GM21723 (cell line): ENCODE data around the gene TCTN3.
"Not testable (repeated sequence)": the region's sequence is repeated elsewhere in the genome, so short reads cannot be mapped to it uniquely, and the experiment has no call there.

ENCODE experiments used
- ATAC-seq: cut with Tn5 transposase; IDR thresholded peaks from one replicate; pipeline ENCODE4 v1.9.1; 2021; ENCODE audit warnings: mild to moderate bottlenecking, moderate library complexity; ENCODE audit not compliant: unreplicated experiment

TCTN3 gene

GRCh38 chr10:95637911-95638310 lies 55.8 kb downstream of the TCTN3 start:
- no peak for ATAC-seq

- no peak for ATAC-seq
Measured at GRCh38 chr10:95637140-95637539, 56.6 kb downstream of the TCTN3 start.

- no peak for ATAC-seq
Measured at GRCh38 chr10:95635319-95635733, 58.4 kb downstream of the TCTN3 start.

- ATAC-seq = no peak
Measured at GRCh38 chr10:95628786-95629185, 64.9 kb downstream of the TCTN3 start.

DNA sequence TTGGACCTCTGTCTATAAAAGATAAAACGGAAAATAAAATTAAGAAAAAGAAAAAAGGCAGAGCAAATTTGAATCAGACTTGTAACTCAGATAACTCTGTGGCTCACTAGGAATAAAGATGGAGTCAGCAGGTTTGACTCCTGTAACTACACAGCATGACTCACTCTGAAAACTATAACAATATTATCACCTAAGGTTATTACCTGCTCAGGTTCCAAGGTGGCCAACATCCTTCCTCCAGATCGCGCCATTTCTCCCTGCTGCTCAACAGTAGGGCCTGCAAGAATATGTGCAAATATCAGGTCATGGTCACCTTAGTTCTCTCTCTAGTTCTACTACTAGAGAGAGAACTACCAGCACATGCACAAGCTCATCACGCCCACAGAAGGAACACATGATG lies 67.2 kb downstream of the TCTN3 start:
- ATAC-seq = no peak

DNA sequence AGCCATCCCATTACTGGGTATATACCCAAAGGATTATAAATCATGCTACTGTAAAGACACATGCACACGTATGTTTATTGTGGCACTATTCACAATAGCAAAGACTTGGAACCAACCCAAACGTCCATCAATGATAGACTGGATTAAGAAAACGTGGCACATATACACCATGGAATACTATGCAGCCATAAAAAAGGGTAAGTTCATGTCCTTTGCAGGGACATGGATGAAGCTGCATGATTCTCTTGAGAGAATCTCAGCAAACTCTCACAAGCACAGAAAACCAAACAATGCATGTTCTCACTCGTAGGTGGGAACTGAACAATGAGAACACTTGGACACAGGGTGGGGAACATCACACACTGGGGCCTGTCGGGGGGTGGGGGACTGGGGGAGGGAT lies 73.3 kb downstream of the TCTN3 start:
- ATAC-seq = not testable (repeated sequence)

- no peak for ATAC-seq
Measured at GRCh38 chr10:95618101-95618500, 75.6 kb downstream of the TCTN3 start.

GRCh38 chr10:95616446-95616845 lies 77.3 kb downstream of the TCTN3 start:
- ATAC-seq = no peak
